ENCODE data around the gene TOGARAM1.
A peak's percentile ranks its signal among the peaks of the same experiment; 100 is the strongest.

Gene TOGARAM1

DNA sequence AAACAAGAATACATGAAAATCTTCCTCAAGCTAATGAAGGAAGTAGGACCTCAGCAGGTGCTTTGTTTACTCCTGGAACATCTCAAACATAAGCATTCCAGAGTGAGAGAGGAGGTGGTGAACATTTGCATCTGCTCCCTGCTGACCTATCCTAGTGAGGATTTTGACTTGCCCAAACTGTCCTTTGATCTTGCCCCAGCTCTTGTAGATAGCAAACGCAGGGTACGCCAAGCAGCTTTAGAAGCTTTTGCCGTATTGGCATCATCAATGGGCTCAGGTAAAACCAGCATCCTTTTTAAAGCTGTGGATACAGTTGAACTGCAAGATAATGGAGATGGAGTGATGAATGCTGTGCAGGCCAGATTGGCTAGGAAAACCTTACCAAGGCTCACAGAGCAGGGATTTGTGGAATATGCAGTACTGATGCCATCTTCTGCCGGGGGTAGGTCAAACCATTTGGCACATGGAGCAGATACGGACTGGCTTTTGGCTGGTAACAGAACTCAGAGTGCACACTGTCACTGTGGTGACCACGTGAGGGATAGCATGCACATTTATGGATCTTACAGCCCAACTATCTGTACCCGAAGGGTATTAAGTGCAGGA is 1.9 kb downstream of the TOGARAM1 start:
- peak; percentile 46 for DNase-seq (ENCODE audit: low read depth, low spot score)

DNA sequence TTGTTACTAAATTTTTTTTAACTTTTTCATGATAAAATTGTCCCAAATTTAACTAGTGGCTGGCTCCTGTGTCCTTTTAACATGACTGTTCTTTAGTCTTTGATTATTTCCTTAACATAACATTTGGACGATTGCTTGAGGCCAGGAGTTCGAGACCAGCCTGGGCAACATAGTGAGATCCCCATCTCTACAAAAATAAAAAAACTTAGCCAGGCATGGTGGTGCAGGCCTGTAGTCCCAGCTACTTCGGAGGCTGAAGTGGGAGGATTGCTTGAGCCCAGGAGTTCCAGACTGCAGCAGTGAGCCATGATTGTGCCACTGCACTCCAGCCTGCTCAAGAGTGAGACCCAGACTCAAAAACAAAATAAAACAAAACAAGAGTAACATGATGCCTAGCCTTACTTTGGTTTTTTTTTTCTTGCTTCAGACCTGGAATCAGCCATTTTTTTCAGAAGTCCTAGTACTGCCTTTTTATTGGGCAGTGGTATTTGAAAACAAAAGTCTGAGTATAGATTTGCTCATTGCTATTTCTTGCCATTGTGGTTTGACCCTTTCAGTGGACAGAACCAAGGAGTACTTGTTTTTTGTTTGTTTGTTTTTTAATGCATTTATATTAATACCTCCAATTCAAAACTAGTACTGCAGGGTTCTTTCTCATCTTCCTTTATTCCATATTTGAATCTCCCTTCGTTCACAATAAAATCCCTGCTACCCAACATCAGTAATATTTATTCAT is 4.8 kb downstream of the TOGARAM1 start:
- DNase-seq (ENCODE audit: low read depth, low spot score) = no peak

DNA sequence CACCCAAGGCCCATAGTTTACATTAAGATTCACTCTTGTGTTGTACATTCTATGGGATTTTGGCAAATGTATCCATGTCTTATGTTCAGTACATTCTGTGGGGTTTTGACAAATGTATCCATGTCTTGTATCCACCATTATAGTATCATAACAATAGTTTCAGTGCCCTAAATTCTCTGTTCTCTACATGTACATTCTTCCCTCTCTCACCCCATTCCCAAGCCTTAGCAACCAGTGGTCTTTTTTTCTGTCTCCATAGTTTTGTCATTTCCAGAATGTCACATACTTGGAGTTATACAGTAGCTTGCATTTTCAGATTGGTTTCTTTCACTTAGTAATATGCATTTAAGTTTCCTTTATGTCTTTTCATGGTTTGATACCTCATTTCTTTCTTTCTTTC is 6.7 kb downstream of the TOGARAM1 start:
- DNase-seq (ENCODE audit: low read depth, low spot score) = no peak

DNA sequence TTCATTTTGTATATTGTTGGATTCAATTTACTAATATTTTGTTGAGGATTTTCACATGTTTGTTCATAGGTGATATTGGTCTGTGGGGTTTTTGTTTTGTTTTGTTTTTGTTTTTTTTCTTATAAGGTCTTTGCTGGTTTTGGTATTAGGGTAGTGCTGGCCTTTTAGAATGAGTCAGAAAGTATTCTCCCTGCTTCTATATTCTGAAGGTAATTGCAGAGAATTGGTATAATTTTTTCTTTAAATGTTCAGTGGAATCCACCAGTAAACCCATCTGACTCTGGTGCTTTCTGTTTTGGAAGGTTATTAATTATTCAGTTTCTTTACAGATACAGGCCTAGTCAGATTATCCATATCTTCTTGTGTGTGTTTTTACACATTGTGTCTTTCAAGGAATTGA is 8.9 kb downstream of the TOGARAM1 start:
- DNase-seq (ENCODE audit: low read depth, low spot score) = no peak

DNA sequence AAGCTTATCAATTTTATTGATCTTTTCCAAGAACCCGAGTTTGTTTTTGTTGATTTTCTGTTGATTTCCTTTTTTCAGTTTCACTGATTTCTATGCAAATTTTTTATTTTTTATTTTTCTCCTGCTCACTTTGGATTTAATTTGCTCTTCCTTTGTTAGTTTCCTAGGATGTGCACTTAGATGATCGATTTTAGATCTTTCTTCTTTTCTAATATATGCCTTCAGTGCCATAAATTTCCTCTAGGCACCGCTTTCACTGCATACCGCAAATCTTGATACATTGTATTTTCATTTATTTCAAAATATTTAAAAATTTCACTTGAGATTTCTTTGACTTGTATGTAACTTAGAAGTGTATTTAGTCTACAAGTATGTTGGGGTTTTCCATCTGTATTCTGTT is 9.5 kb downstream of the TOGARAM1 start:
- no peak for DNase-seq (ENCODE audit: low read depth, low spot score)

DNA sequence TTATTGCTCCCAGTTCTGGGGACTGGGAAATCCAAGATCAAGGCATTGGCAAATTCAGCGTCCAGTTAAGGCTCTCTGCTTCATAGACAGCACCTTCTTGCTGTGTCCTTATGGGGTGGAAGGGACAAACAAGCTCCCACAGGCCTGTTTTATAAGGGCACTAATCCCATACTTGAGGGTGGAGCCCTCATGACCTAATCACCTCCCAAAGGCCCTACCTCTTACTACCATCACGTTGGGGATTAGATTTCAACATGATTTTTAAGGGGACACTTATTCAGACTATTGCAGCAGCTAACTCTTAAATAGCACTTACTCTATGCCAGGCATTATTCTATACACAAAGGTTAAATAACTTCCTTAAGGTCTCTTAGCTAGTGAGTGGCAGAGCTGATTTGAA is 17.3 kb downstream of the TOGARAM1 start:
- no peak for DNase-seq (ENCODE audit: low read depth, low spot score)

DNA sequence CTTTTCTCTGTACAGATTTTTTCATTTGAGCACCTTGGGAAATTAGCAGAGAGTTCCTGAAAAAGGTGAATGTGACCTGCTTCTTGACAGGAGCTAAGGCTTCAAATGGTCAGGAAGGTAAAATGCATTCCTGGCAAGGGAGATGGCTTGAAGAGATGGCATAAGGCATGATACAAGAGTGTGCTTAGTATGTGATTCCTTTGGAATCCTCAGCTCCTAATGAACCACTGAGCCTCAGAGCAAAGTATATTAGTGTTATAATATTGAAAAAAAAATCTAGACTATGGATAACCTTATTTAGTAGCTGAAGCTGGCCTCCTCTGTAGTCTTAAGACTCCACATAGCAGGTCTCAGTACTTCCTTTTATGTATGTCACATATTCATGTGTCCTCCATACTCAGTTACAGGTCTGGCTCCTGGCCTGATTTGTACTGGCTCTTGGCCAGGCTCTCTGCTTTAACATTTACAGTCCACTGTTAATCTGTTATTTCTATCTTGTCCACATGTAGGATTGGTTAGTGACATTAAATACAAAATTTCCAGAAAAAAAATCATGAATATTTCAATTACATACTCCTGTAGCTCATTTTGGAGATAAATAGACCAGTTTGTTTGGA is 17.9 kb downstream of the TOGARAM1 start:
- no peak for DNase-seq (ENCODE audit: low read depth, low spot score)

DNA sequence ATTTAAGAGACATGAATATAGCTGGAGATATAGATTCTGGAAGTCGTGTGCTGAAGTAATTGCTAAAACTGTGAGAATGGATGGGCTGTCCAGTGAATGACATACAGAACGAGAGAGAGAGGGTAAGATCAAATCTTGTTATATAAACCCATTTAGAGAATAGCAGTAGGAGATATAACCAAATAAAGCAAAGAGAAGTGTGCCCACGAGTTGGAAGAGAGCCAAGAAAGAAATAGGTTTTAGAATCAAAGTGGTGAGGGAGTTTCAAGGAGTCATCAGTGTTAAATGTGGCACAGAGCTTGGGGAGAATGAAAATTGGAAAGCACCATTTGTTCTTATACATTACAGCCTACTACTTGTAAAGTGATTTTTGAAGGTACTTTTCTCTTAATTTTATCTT is 19.2 kb downstream of the TOGARAM1 start:
- DNase-seq (ENCODE audit: low read depth, low spot score) = no peak

DNA sequence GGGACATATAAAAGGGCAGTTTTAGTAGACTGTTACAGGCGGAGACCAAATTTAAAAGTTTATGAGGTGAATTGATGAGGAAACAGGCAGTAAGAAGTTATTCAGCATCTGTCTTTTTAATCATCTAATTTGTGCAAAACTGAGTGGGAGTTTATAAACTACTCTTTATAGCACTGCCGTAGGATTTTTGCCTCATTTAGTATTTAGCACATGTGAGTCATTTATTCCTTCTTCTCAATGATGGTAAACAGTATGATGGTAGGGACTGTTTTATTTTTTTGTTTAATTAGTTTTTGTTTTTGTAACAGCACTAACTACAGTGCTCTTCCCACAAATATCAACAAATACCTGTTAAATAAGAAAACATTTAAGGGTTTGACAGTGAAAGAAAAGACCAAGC is 20.6 kb downstream of the TOGARAM1 start:
- no peak for DNase-seq (ENCODE audit: low read depth, low spot score)

DNA sequence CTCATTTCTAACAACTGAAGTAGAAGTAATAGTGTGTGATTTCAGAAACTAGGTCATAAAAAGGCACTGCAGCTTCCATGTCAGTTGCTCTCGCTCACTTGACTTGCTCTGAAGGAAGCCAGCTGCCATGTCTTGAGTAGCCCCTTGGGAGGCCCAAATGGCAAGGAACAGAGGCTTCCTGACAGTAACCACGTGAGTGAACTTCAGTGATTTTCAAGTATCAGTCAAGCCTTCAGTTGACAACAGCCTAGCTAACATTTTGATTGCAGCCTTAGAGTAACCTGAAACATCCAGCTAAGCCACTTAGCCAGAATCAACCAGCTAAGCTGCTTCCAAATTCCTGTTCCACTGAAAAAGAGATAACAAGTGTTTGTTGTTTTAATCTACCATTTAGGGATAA is 26.7 kb downstream of the TOGARAM1 start:
- no peak for DNase-seq (ENCODE audit: low read depth, low spot score)

DNA sequence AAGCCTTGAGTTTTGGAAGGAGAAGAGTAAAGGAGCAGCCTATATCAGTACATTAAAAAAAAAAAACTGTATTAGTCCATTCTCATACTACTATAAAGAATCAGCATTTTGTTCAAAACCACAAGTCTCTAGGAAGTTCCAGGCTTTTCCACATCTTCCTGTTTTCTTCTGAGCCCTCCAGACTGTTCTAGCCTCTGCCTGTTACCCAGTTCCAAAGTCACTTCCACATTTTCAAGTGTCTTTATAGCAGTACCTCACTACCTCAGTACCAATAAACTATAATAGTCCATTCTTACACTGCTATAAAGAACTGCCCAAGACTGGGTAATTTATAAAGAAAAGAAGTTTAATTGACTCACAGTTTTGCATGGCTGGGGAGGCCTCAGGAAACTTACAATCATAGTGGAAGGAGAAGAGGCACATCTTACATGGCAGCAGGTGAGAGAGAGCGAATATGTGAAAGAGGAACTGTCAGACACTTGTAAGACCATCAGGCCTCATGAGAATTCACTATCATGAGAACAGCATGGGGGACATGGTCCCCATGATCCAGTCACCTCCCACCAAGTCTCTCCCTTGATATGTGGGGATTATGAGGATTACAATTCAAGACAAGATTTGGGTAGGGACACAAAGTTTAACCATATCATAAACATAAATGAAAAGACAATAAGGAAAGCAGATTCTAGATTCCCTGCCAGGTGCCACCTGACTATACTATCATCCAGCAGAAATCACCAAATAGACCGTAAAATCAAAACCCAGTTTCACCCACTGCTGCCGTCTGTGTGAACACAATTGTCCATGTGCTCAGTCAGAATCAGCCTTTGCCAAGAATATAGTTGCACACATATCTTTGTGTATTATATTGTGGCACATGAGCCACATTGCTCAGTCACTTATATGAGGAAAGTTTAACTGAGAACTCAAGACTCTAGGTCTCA is 27.8 kb downstream of the TOGARAM1 start:
- no peak for DNase-seq (ENCODE audit: low read depth, low spot score)

DNA sequence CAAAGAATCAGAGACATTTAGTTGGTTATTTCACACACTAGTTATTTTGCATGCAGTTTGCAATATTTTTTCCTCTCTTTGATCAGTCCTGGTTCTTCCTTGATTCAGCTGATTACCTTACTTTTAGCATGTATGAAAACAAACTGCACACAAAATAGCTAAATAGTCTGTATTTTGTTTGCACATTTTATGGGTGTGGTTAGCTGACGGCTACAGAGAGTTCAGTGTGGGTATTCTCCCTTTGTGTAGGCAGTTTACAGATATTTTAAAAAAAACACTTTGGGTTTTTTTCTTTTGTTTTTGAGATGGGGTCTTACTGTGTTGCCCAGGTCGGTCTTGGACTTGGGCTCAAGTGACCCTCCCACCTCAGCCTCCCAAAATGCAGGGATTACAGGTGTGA is 28.5 kb downstream of the TOGARAM1 start:
- no peak for DNase-seq (ENCODE audit: low read depth, low spot score)

DNA sequence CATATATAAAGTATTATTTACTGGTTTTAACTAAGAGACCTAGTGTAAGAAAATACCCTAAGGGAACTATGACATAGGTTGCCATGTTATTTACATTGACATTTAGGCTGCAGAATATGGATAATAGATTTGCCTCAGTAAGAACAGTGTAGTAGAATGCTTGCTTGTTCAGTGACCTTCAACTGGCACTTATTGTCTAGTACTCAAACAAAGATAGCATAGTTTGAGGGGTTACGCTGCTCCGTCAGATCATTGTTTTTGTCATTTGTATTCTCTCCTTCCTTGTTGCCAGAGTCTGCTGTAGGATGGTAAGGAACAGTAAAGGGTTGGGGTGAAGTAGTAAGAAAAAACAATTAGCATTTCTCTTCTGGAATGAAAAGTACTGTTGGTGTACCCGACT is 33.2 kb downstream of the TOGARAM1 start:
- DNase-seq (ENCODE audit: low read depth, low spot score) = no peak

DNA sequence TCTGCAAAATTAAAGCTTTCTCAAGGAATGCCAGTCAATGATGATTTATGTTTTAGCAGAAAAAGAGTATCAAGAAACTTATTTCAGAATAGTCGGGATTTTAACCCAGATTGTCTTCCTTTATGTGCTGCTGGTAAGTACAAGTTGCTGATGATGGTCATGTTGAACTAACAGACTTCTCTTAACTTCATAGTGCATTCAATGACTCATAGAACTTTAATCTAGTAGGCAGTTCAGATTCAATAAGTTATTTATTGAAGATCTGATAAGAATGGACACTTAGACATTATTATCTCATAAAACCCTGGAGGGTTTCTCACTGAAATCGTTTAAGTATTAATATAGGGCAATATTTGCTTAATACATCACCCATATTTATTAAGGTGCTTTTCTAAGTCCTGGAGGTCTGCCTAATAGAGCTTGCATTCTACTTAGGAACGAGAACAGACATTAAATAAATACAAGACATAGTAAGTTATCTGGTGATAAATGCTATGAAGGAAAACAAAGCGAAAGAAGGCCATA is 33.8 kb downstream of the TOGARAM1 start:
- DNase-seq (ENCODE audit: low read depth, low spot score) = no peak

DNA sequence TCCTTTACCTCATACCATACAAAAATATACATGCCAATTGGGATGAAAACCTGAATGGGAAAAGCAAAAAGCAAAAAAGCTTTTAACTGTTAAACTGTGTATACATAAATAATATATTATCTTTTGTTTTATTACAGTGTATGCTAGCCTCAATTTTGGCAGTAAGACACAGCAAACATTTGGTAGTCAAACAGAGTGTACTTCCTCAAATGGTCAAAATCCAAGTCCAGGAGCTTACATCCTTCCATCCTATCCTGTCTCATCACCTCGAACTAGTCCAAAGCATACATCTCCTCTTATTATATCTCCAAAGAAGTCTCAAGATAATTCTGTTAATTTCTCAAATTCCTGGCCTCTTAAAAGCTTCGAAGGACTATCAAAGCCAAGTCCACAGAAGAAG is 41.9 kb downstream of the TOGARAM1 start:
- DNase-seq (ENCODE audit: low read depth, low spot score) = no peak

DNA sequence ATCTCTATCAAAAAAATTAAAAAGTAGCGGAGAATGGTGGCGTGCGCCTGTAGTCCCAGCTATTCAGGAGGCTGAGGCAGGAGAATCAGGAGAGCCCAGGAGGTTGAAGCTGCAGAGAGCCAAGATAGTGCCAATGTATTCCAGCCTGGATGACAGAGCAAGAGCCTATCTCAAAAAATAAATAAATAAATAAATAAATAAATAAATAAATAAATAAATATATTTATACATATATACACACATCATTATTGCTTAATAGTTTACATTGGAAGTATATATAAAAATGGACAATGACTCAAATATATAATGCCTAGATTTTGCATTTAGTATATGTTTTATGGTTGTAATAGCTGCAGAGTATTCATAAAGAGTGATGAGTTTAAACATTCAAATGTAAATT is 53.1 kb downstream of the TOGARAM1 start:
- DNase-seq (ENCODE audit: low read depth, low spot score) = no peak

DNA sequence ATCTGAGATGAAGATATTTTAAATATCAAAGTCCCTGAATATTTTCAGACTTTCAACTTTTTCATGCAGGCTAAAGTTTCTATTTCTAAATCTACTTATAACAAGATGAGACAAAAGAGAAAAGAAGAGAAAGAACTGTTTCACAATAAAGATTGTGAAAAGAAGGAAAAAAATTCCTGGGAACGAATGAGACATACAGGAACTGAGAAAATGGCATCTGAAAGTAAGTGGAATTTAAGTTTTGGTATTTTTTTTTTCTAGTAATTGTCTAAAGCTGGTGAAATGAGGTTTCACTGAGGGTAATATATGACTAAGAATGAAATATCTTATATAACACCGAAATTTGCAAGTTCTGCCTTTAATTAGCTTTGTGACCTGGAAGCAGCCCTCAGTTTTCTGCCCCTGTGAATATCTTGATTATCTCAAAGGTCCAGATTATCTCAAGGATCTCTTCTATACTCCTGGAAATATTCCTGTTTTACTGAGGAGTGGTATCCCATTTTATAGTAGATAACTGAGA is 66.2 kb downstream of the TOGARAM1 start:
- no peak for DNase-seq (ENCODE audit: low read depth, low spot score)

DNA sequence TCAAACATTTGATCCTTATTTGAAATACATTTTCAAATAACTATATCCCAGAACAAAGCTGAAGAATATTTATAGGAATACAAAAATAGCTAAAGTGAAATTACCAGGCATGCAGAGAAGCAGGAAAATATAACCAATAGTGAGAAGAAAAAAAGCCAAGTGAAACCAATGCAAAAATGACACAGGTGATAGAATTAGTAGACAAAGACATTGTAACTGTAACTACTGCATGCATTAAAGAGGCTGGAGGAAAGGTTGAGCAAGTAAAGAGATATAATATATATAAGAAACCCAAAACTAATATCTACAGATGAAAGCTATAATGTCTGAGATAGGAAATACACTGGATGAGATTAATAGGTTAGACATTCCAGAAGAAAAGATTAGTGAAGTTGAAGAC is 72.7 kb downstream of the TOGARAM1 start:
- no peak for DNase-seq (ENCODE audit: low read depth, low spot score)

DNA sequence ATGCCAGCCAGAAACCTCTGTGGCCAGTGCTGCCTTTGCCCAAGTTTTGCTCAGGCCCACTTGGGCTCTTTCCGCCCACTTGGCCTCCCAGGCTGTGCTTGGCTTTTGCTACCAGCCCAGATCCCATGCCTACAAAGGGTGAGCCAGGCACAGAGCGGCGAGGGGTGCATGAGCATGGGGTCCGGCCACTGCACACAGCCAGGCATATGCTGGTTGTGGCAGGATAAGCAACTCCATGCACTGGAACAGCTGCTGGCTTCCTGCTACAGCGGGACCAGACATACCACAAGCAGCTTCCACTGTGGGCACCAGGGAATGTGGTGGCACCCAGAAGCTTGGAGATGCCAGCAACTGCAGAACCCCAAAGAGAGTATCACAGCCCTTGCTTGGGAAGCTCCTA is 76.3 kb downstream of the TOGARAM1 start:
- no peak for DNase-seq (ENCODE audit: low read depth, low spot score)

DNA sequence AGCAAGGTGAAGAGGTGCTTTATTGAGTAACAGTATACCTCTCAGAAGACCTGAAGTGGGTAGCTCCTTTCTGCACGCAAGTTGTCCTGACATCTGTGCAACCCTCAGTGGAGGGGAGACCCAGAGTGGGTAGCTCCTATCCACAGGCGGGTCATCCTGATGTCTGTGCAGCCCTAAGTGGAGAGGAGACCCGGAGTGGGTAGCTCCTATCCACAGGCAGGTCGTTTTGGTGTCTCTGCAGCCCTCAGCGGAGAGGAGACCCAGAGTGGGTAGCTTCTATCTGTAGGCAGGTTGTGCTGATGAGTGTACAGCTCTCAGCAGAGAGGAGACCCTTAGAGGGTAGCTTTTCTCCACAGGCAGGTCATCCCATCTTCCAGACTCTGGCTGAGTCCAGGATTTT is 76.9 kb downstream of the TOGARAM1 start:
- DNase-seq (ENCODE audit: low read depth, low spot score) = peak; percentile 9

DNA sequence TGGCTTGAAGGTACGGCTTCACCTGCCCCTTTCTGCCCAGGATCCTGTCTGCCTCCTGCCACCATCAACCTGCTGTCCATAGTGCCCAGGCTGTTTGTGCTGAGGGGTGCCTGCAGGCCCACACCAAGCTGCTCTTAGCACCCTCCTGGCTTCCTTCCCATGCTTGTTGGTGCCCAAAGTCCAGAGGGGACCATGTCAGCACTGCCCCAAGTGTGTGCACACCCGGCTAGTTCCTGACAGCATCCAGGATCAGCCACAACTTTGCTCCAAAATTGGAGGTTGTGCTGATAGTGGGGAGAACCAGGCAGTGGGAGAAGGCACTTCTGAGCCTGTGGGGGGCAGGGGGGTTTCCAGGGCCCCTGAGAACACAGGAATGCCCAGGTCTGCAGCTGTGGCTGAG is 77.4 kb downstream of the TOGARAM1 start:
- no peak for DNase-seq (ENCODE audit: low read depth, low spot score)

DNA sequence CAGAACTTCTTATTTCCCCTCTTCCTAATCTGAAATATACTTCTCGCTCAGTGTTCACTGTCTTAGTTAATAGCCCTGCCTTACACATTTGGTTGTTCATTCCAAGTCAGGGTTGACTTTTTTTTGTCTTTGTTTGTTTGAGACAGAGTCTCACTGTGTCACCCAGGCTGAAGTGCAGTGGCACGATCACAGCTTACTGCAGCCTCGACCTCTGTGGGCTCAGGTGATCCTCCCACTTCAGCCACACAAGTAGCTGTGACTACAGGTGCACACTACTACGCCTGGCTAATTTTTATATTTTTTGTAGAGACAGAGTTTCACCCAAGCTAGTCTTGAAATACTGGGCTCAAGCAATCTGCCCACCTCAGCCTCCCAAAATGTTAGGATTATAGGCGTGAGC is 79.7 kb downstream of the TOGARAM1 start:
- DNase-seq (ENCODE audit: low read depth, low spot score) = no peak
